Neural progenitor cell (in vitro differentiated cells): ENCODE results near the gene ATP13A3. TPM values are rescaled to one million over a fixed set of nuclear protein-coding genes. Genes with fewer than 3 reads are reported as not detected.

Source experiments
- DNase-seq: peaks from one replicate; pipeline ENCODE4 v3.0.0-alpha.2; 2016; ENCODE audit warnings: low spot score
- H2AFZ ChIP-seq: fragments of 200-600 bp; sonication (generic); replicated peaks from 2 replicates; pipeline ENCODE4 v1.6.1; 2016; ENCODE audit warnings: antibody characterized with exemption
- H3F3A ChIP-seq: fragments of 200-600 bp; sonication (generic); 2 replicates; pipeline ENCODE4 v1.6.1; 2016; ENCODE audit warnings: antibody characterized with exemption, low read depth
- H3K27ac ChIP-seq: fragments of 200-600 bp; sonication (generic); 2 replicates; pipeline ENCODE4 v1.5.1; 2016; ENCODE audit warnings: mild to moderate bottlenecking
- H3K27me3 ChIP-seq: fragments of 200-600 bp; sonication (generic); 2 replicates; pipeline ENCODE4 v1.6.1; 2016; ENCODE audit warnings: mild to moderate bottlenecking, moderate library complexity
- H3K36me3 ChIP-seq: fragments of 200-600 bp; sonication (generic); 2 replicates; pipeline ENCODE4 v1.5.1; 2016
- H3K4me1 ChIP-seq: fragments of 200-600 bp; sonication (generic); 2 replicates; pipeline ENCODE4 v1.6.1; 2016; ENCODE audit warnings: mixed run types
- H3K4me2 ChIP-seq: fragments of 200-600 bp; sonication (generic); 2 replicates; pipeline ENCODE4 v1.6.1; 2016
- H3K4me3 ChIP-seq: fragments of 200-600 bp; sonication (generic); 2 replicates; pipeline ENCODE4 v1.5.1; 2016
- H3K79me2 ChIP-seq: fragments of 200-600 bp; sonication (generic); 2 replicates; pipeline ENCODE4 v1.6.1; 2016; ENCODE audit warnings: low read depth
- H3K9ac ChIP-seq: fragments of 200-600 bp; sonication (generic); 2 replicates; pipeline ENCODE4 v1.6.1; 2016
- H3K9me3 ChIP-seq: fragments of 200-600 bp; sonication (generic); 2 replicates; pipeline ENCODE4 v1.5.1; 2016; ENCODE audit warnings: low read depth
- H4K20me1 ChIP-seq: fragments of 200-600 bp; sonication (generic); 2 replicates; pipeline ENCODE4 v1.6.1; 2016; ENCODE audit warnings: low read depth
- H3K27ac Mint-ChIP-seq: 3 replicates; pipeline ENCODE4 v1.8.0; 2021; ENCODE audit warnings: mixed read lengths
- H3K27me3 Mint-ChIP-seq: 2 replicates; pipeline ENCODE4 v1.8.0; 2022; ENCODE audit warnings: low read depth, mild to moderate bottlenecking, inconsistent platforms, moderate library complexity, mixed read lengths; ENCODE audit not compliant: insufficient read depth
- H3K36me3 Mint-ChIP-seq: 3 replicates; pipeline ENCODE4 v1.8.0; 2021; ENCODE audit warnings: mixed read lengths
- H3K4me1 Mint-ChIP-seq: 3 replicates; pipeline ENCODE4 v1.8.0; 2021; ENCODE audit warnings: mixed read lengths
- H3K4me3 Mint-ChIP-seq: 3 replicates; pipeline ENCODE4 v1.8.0; 2021; ENCODE audit warnings: mild to moderate bottlenecking, moderate library complexity, mixed read lengths
- H3K9me3 Mint-ChIP-seq: 3 replicates; pipeline ENCODE4 v1.8.0; 2020; ENCODE audit warnings: mixed read lengths
- CTCF ChIP-seq: fragments of 200-600 bp; sonication (generic); IDR thresholded peaks from 2 replicates; pipeline ENCODE4 v1.5.1; 2017; ENCODE audit warnings: antibody characterized with exemption, mild to moderate bottlenecking
- EZH2 ChIP-seq: fragments of 200-600 bp; sonication (generic); IDR thresholded peaks from 2 replicates; pipeline ENCODE4 v1.6.1; 2017; ENCODE audit warnings: antibody characterized with exemption, mild to moderate bottlenecking, moderate library complexity
- EZH2phosphoT487 ChIP-seq: fragments of 200-600 bp; sonication (generic); IDR thresholded peaks from 2 replicates; pipeline ENCODE4 v1.6.1; 2017; ENCODE audit warnings: antibody characterized with exemption
- total RNA-seq: library from RNA; depleted of rRNA; stranded (reverse); fragments of >200 nt; gene quantifications from 2 replicates; pipeline ENCODE4 v1.2.3, GENCODE V29; 2015; ENCODE audit warnings: low replicate concordance

The ATP13A3 gene
- total RNA-seq, 1 donor from 2014 or later = 105 TPM

- Mint-ChIP-seq H3K4me3 (no peak overlapping the region), H3K27me3 (peaks cover 9% of the 10 kb centered on the region), H3K4me1 (peaks cover 52% of the 10 kb centered on the region), H3K36me3 (no peaks in the 10 kb centered on the region), H3K27ac (no peak overlapping the region), H3K9me3 (no peaks in the 10 kb centered on the region)
- TF ChIP-seq CTCF = no peak
- no peak for TF ChIP-seq EZH2
- TF ChIP-seq EZH2phosphoT487 = no peak
- H3K9ac ChIP-seq = no peak overlapping the region
- no peak overlapping the region for H3K4me3 ChIP-seq
- no peak overlapping the region for H3K27ac ChIP-seq
- no peaks in the 10 kb centered on the region for H3K9me3 ChIP-seq
- no peak for DNase-seq
- H3K4me1 ChIP-seq = peaks cover 45% of the 10 kb centered on the region
- no peaks in the 10 kb centered on the region for H3K27me3 ChIP-seq
- H3K79me2 ChIP-seq = no peaks in the 10 kb centered on the region
- H4K20me1 ChIP-seq = no peaks in the 10 kb centered on the region
- H3K4me2 ChIP-seq = no peak overlapping the region
- H3K36me3 ChIP-seq = no peaks in the 10 kb centered on the region
- no peak overlapping the region for H2AFZ ChIP-seq
- H3F3A ChIP-seq = peaks cover 30% of the 10 kb centered on the region
Measured at GRCh38 chr3:194377708-194378107, 109.1 kb downstream of the ATP13A3 start.

GRCh38 chr3:194376241-194376560, 110.6 kb downstream of the ATP13A3 start:
- peaks cover 42% of the 10 kb centered on the region for H3K4me1 Mint-ChIP-seq
- no peaks in the 10 kb centered on the region for H3K36me3 Mint-ChIP-seq
- no peak overlapping the region for H3K4me3 ChIP-seq
- no peaks in the 10 kb centered on the region for H3K79me2 ChIP-seq
- H4K20me1 ChIP-seq = no peaks in the 10 kb centered on the region
- peaks cover 14% of the 10 kb centered on the region for H3K27me3 Mint-ChIP-seq
- peak overlapping the region; percentile 82 for H3K27ac Mint-ChIP-seq
- no peaks in the 10 kb centered on the region for H3K9me3 Mint-ChIP-seq
- H3K4me2 ChIP-seq = peak overlapping the region; percentile 59
- no peak overlapping the region for H3K27ac ChIP-seq
- no peaks in the 10 kb centered on the region for H3K9me3 ChIP-seq
- no peaks in the 10 kb centered on the region for H3K27me3 ChIP-seq
- no peak overlapping the region for H3K9ac ChIP-seq
- TF ChIP-seq EZH2 = no peak
- TF ChIP-seq CTCF = no peak
- TF ChIP-seq EZH2phosphoT487 = no peak
- H3K4me3 Mint-ChIP-seq = no peak overlapping the region
- no peaks in the 10 kb centered on the region for H3K36me3 ChIP-seq
- H3F3A ChIP-seq = peaks cover 24% of the 10 kb centered on the region
- no peak overlapping the region for H2AFZ ChIP-seq
- DNase-seq = no peak
- H3K4me1 ChIP-seq = peaks cover 33% of the 10 kb centered on the region

- no peaks in the 10 kb centered on the region for H3K36me3 ChIP-seq
- no peaks in the 10 kb centered on the region for H4K20me1 ChIP-seq
- Mint-ChIP-seq H3K36me3 (no peaks in the 10 kb centered on the region), H3K27me3 (peaks cover 14% of the 10 kb centered on the region), H3K4me3 (peak overlapping the region; percentile 73), H3K4me1 (peaks cover 44% of the 10 kb centered on the region), H3K9me3 (no peaks in the 10 kb centered on the region), H3K27ac (peak overlapping the region; percentile 82)
- no peaks in the 10 kb centered on the region for H3K79me2 ChIP-seq
- no peaks in the 10 kb centered on the region for H3K9me3 ChIP-seq
- no peaks in the 10 kb centered on the region for H3K27me3 ChIP-seq
- peak overlapping the region; percentile 11 for H3K4me3 ChIP-seq
- peak; percentile 66 for DNase-seq
- H3K27ac ChIP-seq = no peak overlapping the region
- no peak overlapping the region for H3K9ac ChIP-seq
- peak overlapping the region; percentile 59 for H3K4me2 ChIP-seq
- peaks cover 34% of the 10 kb centered on the region for H3K4me1 ChIP-seq
- peak overlapping the region; percentile 63 for H2AFZ ChIP-seq
- H3F3A ChIP-seq = peaks cover 28% of the 10 kb centered on the region
- TF ChIP-seq CTCF (no peak), EZH2 (no peak), EZH2phosphoT487 (no peak)
Measured at GRCh38 chr3:194375473-194376240, 111.1 kb downstream of the ATP13A3 start.
